GM10266 (cell line): Measurements from ENCODE around the gene ZNF398.

ENCODE experiments used
- DNase-seq: peaks from one replicate; pipeline ENCODE4 v3.0.0; 2012; ENCODE audit errors: extremely low spot score
- TF ChIP-seq, protein P1 (sequence below): IDR thresholded peaks from 2 replicates; pipeline ENCODE4 v1.5.1; 2012; ENCODE audit warnings: mild to moderate bottlenecking, low read depth; ENCODE audit not compliant: control insufficient read depth, insufficient read depth; ENCODE audit errors: missing control alignments

ZNF398 gene

DNA sequence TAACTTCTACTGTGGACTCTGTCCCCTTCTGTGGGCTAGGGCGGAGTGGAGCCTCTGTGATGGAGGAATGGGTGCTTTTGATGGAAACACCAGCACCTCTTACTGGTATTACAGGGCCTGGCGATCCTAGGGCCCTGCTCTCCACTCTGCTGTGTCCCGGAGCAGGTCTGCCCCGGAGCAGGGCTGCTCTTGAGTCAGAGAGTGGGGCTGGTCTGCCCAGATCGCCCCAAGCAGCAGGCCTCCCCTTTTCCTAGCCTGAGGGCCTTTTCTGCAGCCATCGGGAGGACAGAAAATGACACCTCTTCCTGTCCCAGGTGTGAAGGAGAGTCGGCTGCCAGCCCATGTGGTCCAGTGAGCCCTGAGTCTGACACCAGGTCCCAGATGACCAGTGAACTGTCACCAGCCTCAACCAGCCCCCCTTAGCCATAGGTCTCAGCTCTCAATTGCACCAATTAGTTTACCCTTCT is 49.5 kb downstream of the ZNF398 start:
- TF ChIP-seq, protein P1, sequence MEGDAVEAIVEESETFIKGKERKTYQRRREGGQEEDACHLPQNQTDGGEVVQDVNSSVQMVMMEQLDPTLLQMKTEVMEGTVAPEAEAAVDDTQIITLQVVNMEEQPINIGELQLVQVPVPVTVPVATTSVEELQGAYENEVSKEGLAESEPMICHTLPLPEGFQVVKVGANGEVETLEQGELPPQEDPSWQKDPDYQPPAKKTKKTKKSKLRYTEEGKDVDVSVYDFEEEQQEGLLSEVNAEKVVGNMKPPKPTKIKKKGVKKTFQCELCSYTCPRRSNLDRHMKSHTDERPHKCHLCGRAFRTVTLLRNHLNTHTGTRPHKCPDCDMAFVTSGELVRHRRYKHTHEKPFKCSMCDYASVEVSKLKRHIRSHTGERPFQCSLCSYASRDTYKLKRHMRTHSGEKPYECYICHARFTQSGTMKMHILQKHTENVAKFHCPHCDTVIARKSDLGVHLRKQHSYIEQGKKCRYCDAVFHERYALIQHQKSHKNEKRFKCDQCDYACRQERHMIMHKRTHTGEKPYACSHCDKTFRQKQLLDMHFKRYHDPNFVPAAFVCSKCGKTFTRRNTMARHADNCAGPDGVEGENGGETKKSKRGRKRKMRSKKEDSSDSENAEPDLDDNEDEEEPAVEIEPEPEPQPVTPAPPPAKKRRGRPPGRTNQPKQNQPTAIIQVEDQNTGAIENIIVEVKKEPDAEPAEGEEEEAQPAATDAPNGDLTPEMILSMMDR = no peak
- peak; percentile 63 for DNase-seq

DNA sequence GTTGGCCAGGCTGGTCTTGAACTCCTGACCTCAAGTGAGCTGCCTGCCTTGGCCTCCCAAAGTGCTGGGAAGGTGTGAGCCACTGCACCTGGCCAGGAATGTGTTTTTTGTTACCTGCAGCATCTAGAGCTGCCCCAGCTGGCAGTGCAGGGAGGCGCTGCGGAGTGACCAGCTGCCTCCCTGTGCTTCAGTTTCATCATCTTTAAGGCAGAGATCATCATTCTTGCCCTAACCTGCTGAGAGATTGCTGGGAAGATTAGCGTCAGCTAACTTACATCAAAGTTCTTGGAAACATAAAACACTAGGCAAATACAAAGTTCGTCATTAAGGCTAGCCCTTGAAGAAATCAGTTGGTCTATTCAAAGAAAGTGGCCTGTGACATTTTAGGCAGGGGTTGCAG is 50.4 kb downstream of the ZNF398 start:
- no peak for DNase-seq
- TF ChIP-seq, protein P1 = no peak

- DNase-seq = no peak
- TF ChIP-seq, protein P1 = no peak
Measured at GRCh38 chr7:149198161-149198816, 51.0 kb downstream of the ZNF398 start.

- TF ChIP-seq, protein P1 = no peak
- DNase-seq = no peak
Measured at GRCh38 chr7:149199234-149199995, 52.2 kb downstream of the ZNF398 start.

DNA sequence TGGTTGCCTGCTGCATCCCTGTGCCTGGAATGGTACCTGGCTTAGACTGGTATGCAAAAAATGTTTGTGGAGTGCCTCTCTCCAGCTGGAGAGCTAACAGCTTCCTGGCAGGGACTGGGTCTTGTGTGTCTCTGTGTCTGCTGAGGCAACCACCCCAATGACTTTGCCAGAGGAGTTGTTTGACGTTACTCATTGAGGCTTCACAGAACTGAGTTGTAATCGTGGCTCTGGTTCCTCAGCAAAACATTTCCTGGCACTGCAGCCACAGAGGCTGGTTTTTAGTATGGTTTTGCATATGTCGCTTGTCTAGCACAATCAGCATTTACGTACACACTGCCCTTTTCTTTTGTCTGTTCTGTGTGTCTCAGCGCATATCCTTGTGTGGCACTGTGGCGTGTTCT is 55.6 kb downstream of the ZNF398 start:
- TF ChIP-seq, protein P1 = no peak

DNA sequence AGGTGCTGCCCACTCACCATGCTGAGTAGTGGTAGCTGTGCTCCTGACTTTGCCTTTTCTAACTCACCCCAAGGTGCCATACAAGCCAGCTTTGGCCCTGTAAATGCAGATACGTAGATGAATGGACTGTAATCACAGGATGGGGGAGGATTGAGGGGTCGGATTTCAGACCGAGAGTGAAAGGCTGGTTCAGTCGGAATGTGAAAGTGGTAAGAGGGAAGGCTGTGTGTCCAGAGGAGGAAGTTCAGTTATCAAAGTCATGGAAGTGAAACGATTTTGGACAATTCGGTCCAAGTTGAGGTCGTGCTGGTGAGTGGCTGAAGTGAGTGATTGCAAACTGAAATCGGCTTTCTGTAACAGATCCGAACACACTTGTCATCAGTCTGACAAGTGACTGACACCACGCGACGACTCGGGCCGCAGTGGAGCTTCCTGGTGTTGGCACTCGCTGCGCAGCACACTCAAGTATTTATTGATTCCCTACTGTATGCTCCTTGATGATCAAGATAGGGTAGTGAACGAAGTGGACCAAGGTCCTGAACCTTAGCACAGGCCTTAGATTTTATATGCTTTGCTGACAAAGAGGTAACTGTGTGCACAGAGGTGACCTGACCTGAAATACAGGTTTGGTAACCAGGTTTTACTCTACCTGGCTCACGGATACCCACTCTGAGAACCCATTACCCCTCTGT is 58.6 kb downstream of the ZNF398 start:
- TF ChIP-seq, protein P1 = no peak
- DNase-seq = no peak

More for the DNA sequence above, 55.6 kb downstream of the ZNF398 start:
- DNase-seq = no peak
